B cell (primary cell): Measurements from ENCODE around the gene TRIP11. TPM values are rescaled to one million over a fixed set of nuclear protein-coding genes. Genes with fewer than 3 reads are reported as not detected.

Experiments
- ATAC-seq: fragments of 200-7000 bp; cut with Tn5 transposase; one replicate; pipeline ENCODE4 v1.10.0; 2021; ENCODE audit warnings: low read depth, mild to moderate bottlenecking, moderate number of reproducible peaks, moderate library complexity
- CTCF ChIA-PET: fragments of 350-600 bp; sonication (Branson Sonifier 250); formaldehyde crosslinking; loops from one replicate; lab custom pipeline; 2021; ENCODE audit warnings: antibody characterized with exemption, inconsistent platforms; lab: Charles Lee
- POLR2A ChIA-PET: fragments of 350-600 bp; sonication (Branson Sonifier 250); formaldehyde crosslinking; loops from one replicate; lab custom pipeline; 2021; ENCODE audit warnings: antibody characterized with exemption; lab: Charles Lee
- DNase-seq: peaks from one replicate; pipeline ENCODE4 v3.0.0; 2013
- H2AFZ ChIP-seq: 2 replicates; pipeline ENCODE4 v1.6.1; 2012; ENCODE audit warnings: mild to moderate bottlenecking, low read depth, low read length; ENCODE audit not compliant: insufficient read depth, poor library complexity, severe bottlenecking
- H3K27ac ChIP-seq, 2 donors: 1 replicate in 1 of 2; 2 replicates in 1 of 2; pipeline ENCODE4 v1.5.1; 2012 to 2013; ENCODE audit warnings: low read length in 2 of 2, mild to moderate bottlenecking in 2 of 2, moderate library complexity in 1 of 2
- H3K27me3 ChIP-seq, 4 experiments: fragments of 200-600 bp in 1 of 4; sonication (generic) in 1 of 4; replicated peaks in 1 of 4; 1 replicate in 2 of 4; 2 replicates in 2 of 4; pipeline versions ENCODE4 v1.6.1 to v1.7.0; 2013 to 2016; ENCODE audit warnings: low read length in 3 of 4, mild to moderate bottlenecking in 2 of 4, mixed read lengths in 1 of 4, moderate library complexity in 1 of 4; ENCODE audit not compliant: insufficient read depth in 4 of 4, control insufficient read depth in 3 of 4; ENCODE audit errors: control extremely low read depth in 1 of 4
- H3K36me3 ChIP-seq, 2 experiments: replicated peaks in 1 of 2; 1 replicate in 1 of 2; 2 replicates in 1 of 2; pipeline versions ENCODE4 v1.6.1 to v1.7.1; 2013; ENCODE audit warnings: low read length in 1 of 2; ENCODE audit not compliant: insufficient read depth in 2 of 2, control insufficient read depth in 1 of 2; ENCODE audit errors: control extremely low read depth in 1 of 2, extremely low read depth in 1 of 2
- H3K4me1 ChIP-seq, 2 donors: fragments of 200-600 bp in 1 of 2; sonication (generic) in 1 of 2; 1 replicate in 1 of 2; 2 replicates in 1 of 2; pipeline versions ENCODE4 v1.5.1 to v1.6.1; 2013 to 2017; ENCODE audit warnings: low read length in 2 of 2; ENCODE audit not compliant: control insufficient read depth in 2 of 2, insufficient read depth in 2 of 2
- H3K4me2 ChIP-seq: replicated peaks from 2 replicates; pipeline ENCODE3; 2012; ENCODE audit warnings: mild to moderate bottlenecking, low read depth, low read length; ENCODE audit not compliant: poor library complexity, severe bottlenecking
- H3K4me3 ChIP-seq, 5 experiments: fragments of 200-600 bp in 1 of 5; sonication (generic) in 1 of 5; 1 replicate in 3 of 5; 2 replicates in 2 of 5; pipeline versions ENCODE4 v1.5.1 to v1.7.0; 2011 to 2016; ENCODE audit warnings: low read length in 4 of 5, mild to moderate bottlenecking in 4 of 5, low read depth in 2 of 5, control low read depth in 1 of 5, moderate library complexity in 1 of 5; ENCODE audit not compliant: insufficient read depth in 1 of 5; ENCODE audit errors: control extremely low read depth in 1 of 5, extremely low read depth in 1 of 5
- H3K79me2 ChIP-seq: fragments of 200-600 bp; sonication (generic); one replicate; pipeline ENCODE4 v1.6.0; 2016; ENCODE audit warnings: low read length; ENCODE audit not compliant: control insufficient read depth, insufficient read depth
- H3K9ac ChIP-seq: fragments of 200-600 bp; sonication (generic); 2 replicates; pipeline ENCODE4 v1.6.1; 2017; ENCODE audit warnings: mild to moderate bottlenecking, low read length, moderate library complexity
- H3K9me3 ChIP-seq, 3 donors: one replicate each; pipeline versions ENCODE4 v1.6.1 to v1.7.1; 2013; ENCODE audit warnings: low read length in 2 of 3; ENCODE audit not compliant: control insufficient read depth in 2 of 3, insufficient read depth in 1 of 3; ENCODE audit errors: control extremely low read depth in 1 of 3
- H4K20me1 ChIP-seq: 2 replicates; pipeline ENCODE4 v1.6.0; 2012; ENCODE audit warnings: mild to moderate bottlenecking, low read length; ENCODE audit not compliant: insufficient read depth, control insufficient read depth, poor library complexity, severe bottlenecking
- H3K27ac Mint-ChIP-seq: one replicate; pipeline ENCODE4 v1.8.0; 2021; ENCODE audit warnings: mixed read lengths
- H3K27me3 Mint-ChIP-seq: one replicate; pipeline ENCODE4 v1.8.0; 2021; ENCODE audit warnings: mixed read lengths
- H3K4me1 Mint-ChIP-seq: one replicate; pipeline ENCODE4 v1.8.0; 2021; ENCODE audit warnings: mixed read lengths
- H3K4me3 Mint-ChIP-seq: one replicate; pipeline ENCODE4 v1.8.0; 2021; ENCODE audit warnings: mixed read lengths
- H3K9me3 Mint-ChIP-seq: one replicate; pipeline ENCODE4 v1.8.0; 2022; ENCODE audit warnings: mixed read lengths; ENCODE audit not compliant: insufficient read depth
- CTCF ChIP-seq: fragments of 200-600 bp; IDR thresholded peaks from one replicate; pipeline ENCODE4 v1.8.0; 2022; ENCODE audit warnings: antibody characterized with exemption, mild to moderate bottlenecking
- EZH2 ChIP-seq: IDR thresholded peaks from 2 replicates; pipeline ENCODE4 v1.6.1; 2012; ENCODE audit warnings: borderline replicate concordance, low read depth, mild to moderate bottlenecking, moderate library complexity, low read length; ENCODE audit not compliant: insufficient read depth, poor library complexity, severe bottlenecking
- WGBS: methylation state at CpG from one replicate; pipeline ENCODE4 v1.1.5; 2013; ENCODE audit warnings: missing lambda C conversion rate; ENCODE audit not compliant: insufficient coverage; 5-methylcytosine and 5-hydroxymethylcytosine counted together
- intact Hi-C: fragments of 100-400 bp; cut with micrococcal nuclease; formaldehyde crosslinking; loops from one replicate; pipeline ENCODE4 v1.10.0; 2022
- polyA minus RNA-seq: library from RNA; depleted of rRNA, polyadenylated mRNA; stranded (reverse); fragments of >200 nt; gene quantifications from 2 replicates; pipeline ENCODE4 v1.2.3, GENCODE V29; 2012
- polyA plus RNA-seq: library from polyadenylated mRNA; depleted of rRNA; stranded (reverse); fragments of >200 nt; gene quantifications from 2 replicates; pipeline ENCODE4 v1.2.3, GENCODE V29; 2012
- total RNA-seq, 2 donors: library from RNA; stranded (reverse); fragments of 120-200 nt in 1 of 2; gene quantifications; 1 replicate in 1 of 2; 2 replicates in 1 of 2; pipeline versions ENCODE4 v1.2.3 to v1.2.4, GENCODE V29; 2013 to 2022

The TRIP11 gene
- total RNA-seq (62.2 and 69.9 TPM in 2 replicates), polyA plus RNA-seq (6.4 and 8.0 TPM in 2 replicates), polyA minus RNA-seq (15.4 and 28.1 TPM in 2 replicates)
- total RNA-seq (2013): 42.3 TPM

- Mint-ChIP-seq H3K9me3 (no peaks in the 10 kb centered on the region), H3K4me1 (peaks cover 40% of the 10 kb centered on the region), H3K27me3 (no peaks in the 10 kb centered on the region), H3K27ac (peak within 1 kb of the TSS; percentile 94), H3K4me3 (peak within 1 kb of the TSS; percentile 93)
- H2AFZ ChIP-seq: peak within 1 kb of the TSS; percentile 90
- H3K27me3 ChIP-seq: no peaks in the 10 kb centered on the region
- no peaks in the 10 kb centered on the region for H3K9me3 ChIP-seq
- ChIA-PET POLR2A (interaction anchor here (0.6 to 2.0 kb wide), 10 partner anchors 67 to 1166 kb away, joined by 3 to 15 read pairs (median 4); partner anchors contain the start of genes ATXN3, CPSF2, GOLGA5 and NDUFB1), CTCF (interaction anchor here (0.5 to 2.5 kb wide), 5 partner anchors 11 to 1162 kb away, joined by 3 to 19 read pairs (median 4); partner anchors contain the start of genes ATXN3 and NDUFB1)
- peaks cover 65% of the 10 kb centered on the region for H3K79me2 ChIP-seq
- H4K20me1 ChIP-seq: peaks cover 8% of the 10 kb centered on the region
- DNase-seq: peak; percentile 95
- peaks cover 19 to 24% of the 10 kb centered on the region in 2 donors for H3K4me1 ChIP-seq
- no peaks in the 10 kb centered on the region for H3K36me3 ChIP-seq
- peak within 1 kb of the TSS; percentile 66 to 90 (median 87) for H3K4me3 ChIP-seq
- under 1% methylated on average over 56 of the region's 57 CpGs for WGBS
- peak within 1 kb of the TSS; percentile 88 for H3K9ac ChIP-seq
- H3K27ac ChIP-seq: peak within 1 kb of the TSS; percentile 85 to 93
- peak within 1 kb of the TSS; percentile 88 for H3K4me2 ChIP-seq
- intact Hi-C loops: loop anchor here (1.0 kb wide), 2 partner anchors 66 to 81 kb away; partner anchors contain the start of genes ATXN3, CPSF2 and NDUFB1
- TF ChIP-seq EZH2 (no peak), CTCF (no peak)
- ATAC-seq: peak; percentile 96
Observed at GRCh38 chr14:92039719-92040430, at the start of gene TRIP11. Gene TRIP11, minus strand, starts transcription at chr14:92040059. Its CDS starts 374 bp downstream, at chr14:92039685.

- POLR2A ChIA-PET: no interaction called here
- peaks cover 8 to 41% of the 10 kb centered on the region in 2 experiments for H3K36me3 ChIP-seq
- intact Hi-C loops: no loop called here
- no peak overlapping the region for H3K4me3 ChIP-seq
- TF ChIP-seq EZH2: no peak
- TF ChIP-seq CTCF: no peak
- H3K4me2 ChIP-seq: no peak overlapping the region
- no peak overlapping the region for H3K4me3 Mint-ChIP-seq
- no peak overlapping the region for H2AFZ ChIP-seq
- DNase-seq (no peak), ATAC-seq (no peak)
- H3K9ac ChIP-seq: no peak overlapping the region
- 100% methylated on average over 2 of the region's 5 CpGs for WGBS
- H3K9me3 ChIP-seq: no peaks in the 10 kb centered on the region
- no peaks in the 10 kb centered on the region for H3K4me1 ChIP-seq
- no peaks in the 10 kb centered on the region for H3K4me1 Mint-ChIP-seq
- no peaks in the 10 kb centered on the region for H3K9me3 Mint-ChIP-seq
- CTCF ChIA-PET: interaction anchor here (0.7 kb wide), 1 partner anchor 76 kb away, joined by 4 read pairs; no protein-coding TSS in a partner anchor
- no peak overlapping the region for H3K27ac ChIP-seq
- H4K20me1 ChIP-seq: no peaks in the 10 kb centered on the region
- H3K27me3 Mint-ChIP-seq: no peaks in the 10 kb centered on the region
- H3K27me3 ChIP-seq: no peaks in the 10 kb centered on the region
- H3K79me2 ChIP-seq: no peaks in the 10 kb centered on the region
- no peak overlapping the region for H3K27ac Mint-ChIP-seq
Observed at GRCh38 chr14:92088494-92088893, 48.6 kb upstream of the TRIP11 start.
